Measurements from ENCODE around the gene NHLRC4. TPM values are rescaled to one million over a fixed set of nuclear protein-coding genes. Genes with fewer than 3 reads are reported as not detected.
A peak's percentile ranks its signal among the peaks of the same experiment; 100 is the strongest.

The NHLRC4 gene
- total and polyA plus RNA-seq, 9 of the 15 experiments (the other 6 are each of a cell fraction or from before 2014, with no cell fraction given) = 0.24 to 3.7 (median 1.3) TPM; not detected in 2

- peak; percentile 59; the same call in 1 of the 2 replicates for TF ChIP-seq TFAP4 (CRISPR knock-in tag; IDR thresholded peaks at IDR 0.05; ENCODE audit: borderline replicate concordance)
- no peak for TF ChIP-seq STAT5A (IDR thresholded peaks at IDR 0.05; ENCODE audit: borderline replicate concordance, low read length)
- TF ChIP-seq MBD2 (IDR thresholded peaks at IDR 0.05; ENCODE audit: borderline replicate concordance, low read depth) = no peak
- no peak for TF ChIP-seq GATA2 (CRISPR knock-in tag; IDR thresholded peaks at IDR 0.05)
- TF ChIP-seq HINFP (tag; conservative IDR thresholded peaks at IDR 0.05; ENCODE audit: low read depth) = peak; percentile 62; the same call in 1 of the 2 replicates
- TF ChIP-seq ZNF280A (IDR thresholded peaks at IDR 0.05; ENCODE audit: low read depth, partially characterized antibody) = no peak
- TF ChIP-seq SMC3 (conservative IDR thresholded peaks at IDR 0.05; ENCODE audit: insufficient read depth, low read depth, low read length) = peak; percentile 40
- peak; percentile 29 for TF ChIP-seq PCBP1 (IDR thresholded peaks at IDR 0.05; ENCODE audit: low read depth, low read length, poor library complexity, severe bottlenecking)
- TF ChIP-seq TEAD2 (tag; IDR thresholded peaks at IDR 0.05) = no peak
- peak; percentile 57 to 65 (median 62) for TF ChIP-seq CTCF (IDR thresholded peaks at IDR 0.05 in 2 of 3, conservative IDR thresholded peaks at IDR 0.05 in 1 of 3; ENCODE audit: insufficient read depth in 2 of 3, low read depth in 1 of 3, low read length in 3 of 3)
- TF ChIP-seq ZBTB33 (CRISPR knock-in tag; IDR thresholded peaks at IDR 0.05) = peak; percentile 93
- no peak for TF ChIP-seq ZBTB12 (CRISPR knock-in tag; IDR thresholded peaks at IDR 0.05)
- TF ChIP-seq ZSCAN32 (CRISPR knock-in tag; IDR thresholded peaks at IDR 0.05) = no peak
These were observed 19.7 kb upstream of the NHLRC4 start (continued) for GRCh38 chr16:546909-547770.
